ENCODE measurements around the gene DLEU7.

DNA sequence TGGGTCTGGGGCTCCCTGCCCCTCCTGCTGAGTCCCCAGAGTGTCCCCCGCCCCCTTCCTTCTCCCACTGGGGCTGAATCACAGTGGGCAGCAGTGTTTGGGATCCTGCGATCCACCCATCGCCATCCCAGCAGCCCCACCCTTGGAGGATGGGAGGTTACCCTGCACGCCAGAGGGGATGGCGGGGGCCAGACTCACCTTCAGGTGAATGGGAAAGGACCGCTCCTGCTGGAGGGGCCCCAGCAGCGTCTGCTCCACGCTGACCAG is 569 bp downstream of the DLEU7 start:
- TF ChIP-seq, protein P1, sequence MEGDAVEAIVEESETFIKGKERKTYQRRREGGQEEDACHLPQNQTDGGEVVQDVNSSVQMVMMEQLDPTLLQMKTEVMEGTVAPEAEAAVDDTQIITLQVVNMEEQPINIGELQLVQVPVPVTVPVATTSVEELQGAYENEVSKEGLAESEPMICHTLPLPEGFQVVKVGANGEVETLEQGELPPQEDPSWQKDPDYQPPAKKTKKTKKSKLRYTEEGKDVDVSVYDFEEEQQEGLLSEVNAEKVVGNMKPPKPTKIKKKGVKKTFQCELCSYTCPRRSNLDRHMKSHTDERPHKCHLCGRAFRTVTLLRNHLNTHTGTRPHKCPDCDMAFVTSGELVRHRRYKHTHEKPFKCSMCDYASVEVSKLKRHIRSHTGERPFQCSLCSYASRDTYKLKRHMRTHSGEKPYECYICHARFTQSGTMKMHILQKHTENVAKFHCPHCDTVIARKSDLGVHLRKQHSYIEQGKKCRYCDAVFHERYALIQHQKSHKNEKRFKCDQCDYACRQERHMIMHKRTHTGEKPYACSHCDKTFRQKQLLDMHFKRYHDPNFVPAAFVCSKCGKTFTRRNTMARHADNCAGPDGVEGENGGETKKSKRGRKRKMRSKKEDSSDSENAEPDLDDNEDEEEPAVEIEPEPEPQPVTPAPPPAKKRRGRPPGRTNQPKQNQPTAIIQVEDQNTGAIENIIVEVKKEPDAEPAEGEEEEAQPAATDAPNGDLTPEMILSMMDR (IDR thresholded peaks at IDR 0.05), result no peak
- TF ChIP-seq POLR2A (IDR thresholded peaks at IDR 0.05), result no peak

Data from lower leg skin (tissue), 3 donors.